GM12875 (cell line): ENCODE results near the gene MLXIP.
"Not testable (repeated sequence)": the region's sequence is repeated elsewhere in the genome, so short reads cannot be mapped to it uniquely, and the experiment has no call there.

Source experiments
- H3K4me3 ChIP-seq: one replicate; pipeline ENCODE4 v1.5.1; 2011; ENCODE audit warnings: low read depth, low read length, control low read depth
- CTCF ChIP-seq: IDR thresholded peaks from 2 replicates; pipeline ENCODE4 v1.5.1; 2011; ENCODE audit warnings: low read depth, mild to moderate bottlenecking, control low read depth, inconsistent platforms, low read length, moderate library complexity, borderline replicate concordance; ENCODE audit not compliant: insufficient read depth

Gene MLXIP

DNA sequence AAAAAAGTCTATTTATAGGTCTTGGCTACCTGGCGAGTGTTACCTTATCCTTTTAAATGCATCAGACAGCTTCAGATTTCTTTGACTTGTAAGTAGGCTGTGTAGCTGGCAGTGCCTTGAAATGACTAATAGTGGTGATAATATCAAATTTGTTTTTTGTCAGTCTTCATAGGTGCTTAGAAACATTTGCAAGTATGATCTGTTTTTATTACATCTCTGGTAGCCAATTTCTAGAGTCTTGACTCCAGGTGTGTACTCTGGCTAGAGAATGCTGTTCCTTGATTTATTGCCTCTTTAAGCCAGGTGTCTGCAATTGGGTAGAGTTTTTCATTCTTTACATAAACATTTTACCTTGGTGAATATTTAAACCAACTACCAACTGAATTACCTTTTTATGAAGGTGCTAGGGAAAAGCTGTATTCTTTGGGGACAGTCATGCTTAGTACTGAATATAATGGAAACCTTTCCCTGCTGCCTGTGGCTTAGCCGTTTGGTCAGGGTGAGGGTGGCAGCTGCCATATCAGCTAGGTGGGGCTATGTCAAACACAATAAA, 32.6 kb downstream of the MLXIP start:
- no peak for TF ChIP-seq CTCF

DNA sequence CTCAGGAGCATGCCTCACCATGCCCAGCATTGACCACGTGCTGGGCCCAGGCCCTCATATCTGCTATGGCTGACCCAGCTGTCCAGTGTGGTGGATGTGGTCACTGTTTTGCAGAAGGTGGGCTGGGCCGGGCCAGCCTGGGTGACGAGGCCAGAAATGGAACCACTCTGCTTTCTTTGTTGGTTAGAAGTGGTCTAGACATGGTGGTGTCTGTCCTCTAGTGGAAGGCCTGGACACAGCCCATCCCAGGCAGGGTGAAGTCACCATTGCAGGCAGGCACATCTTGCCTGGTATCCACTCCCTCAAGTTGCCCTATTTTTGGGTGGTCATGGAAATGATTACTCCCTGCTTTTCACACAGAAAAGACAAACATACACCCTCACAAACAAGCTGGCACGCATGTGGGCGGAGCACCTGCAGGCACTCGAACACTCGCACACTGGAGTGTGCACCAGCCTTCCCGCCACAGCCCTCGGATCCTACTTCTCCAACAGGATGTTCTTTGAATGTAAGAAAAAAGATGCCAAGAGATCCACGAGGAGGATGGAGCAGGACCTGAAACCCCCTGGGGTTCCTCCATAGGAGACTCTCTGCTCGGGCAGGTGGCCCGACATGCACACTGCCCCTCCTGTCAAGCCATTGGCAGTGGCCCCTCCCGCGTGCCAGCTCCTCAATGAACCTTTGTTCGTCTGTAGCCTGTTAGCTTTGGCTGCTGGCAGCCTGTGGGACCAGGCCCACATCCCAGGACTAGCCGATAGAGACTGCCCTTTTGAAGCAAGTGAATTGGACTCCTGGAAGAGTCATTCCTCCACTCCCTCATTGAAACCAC, 38.4 kb downstream of the MLXIP start:
- TF ChIP-seq CTCF: no peak
- no peak overlapping the region for H3K4me3 ChIP-seq

More for the DNA sequence above, 32.6 kb downstream of the MLXIP start:
- H3K4me3 ChIP-seq: no peak overlapping the region

- TF ChIP-seq CTCF: no peak
- no peak overlapping the region for H3K4me3 ChIP-seq
Measured at GRCh38 chr12:122117979-122118378, 39.4 kb downstream of the MLXIP start.

GRCh38 chr12:122121341-122121740, 42.8 kb downstream of the MLXIP start:
- H3K4me3 ChIP-seq: not testable (repeated sequence)

GRCh38 chr12:122121745-122122144, 43.2 kb downstream of the MLXIP start:
- TF ChIP-seq CTCF: no peak

GRCh38 chr12:122123051-122123760, 44.6 kb downstream of the MLXIP start:
- TF ChIP-seq CTCF: peak; percentile 48; the same call in 1 of the 2 replicates
- H3K4me3 ChIP-seq: no peak overlapping the region

More at GRCh38 chr12:122121745-122122144, 43.2 kb downstream of the MLXIP start:
- H3K4me3 ChIP-seq: no peak overlapping the region

GRCh38 chr12:122123761-122124145, 45.2 kb downstream of the MLXIP start:
- no peak for TF ChIP-seq CTCF
- no peak overlapping the region for H3K4me3 ChIP-seq
